IMR-90 (cell line): ENCODE data around the gene PRKCB. TPM values are rescaled to one million over a fixed set of nuclear protein-coding genes. Genes with fewer than 3 reads are reported as not detected.

Experiments
- ATAC-seq: fragments of 200-7000 bp; cut with Tn5 transposase; 2 replicates; pipeline ENCODE4 v1.9.1; 2020; ENCODE audit warnings: low read depth, mild to moderate bottlenecking, moderate library complexity
- BruUV-seq: library from RNA; stranded (reverse); fragments of 400-500 nt; replicated peaks from 2 replicates; lab custom pipeline; 2021; lab: Mats Ljungman, UMichigan
- CTCF ChIA-PET: fragments of 300-600 bp; formaldehyde crosslinking; extraction: SDS; loops from one replicate; lab custom pipeline; 2021; ENCODE audit warnings: antibody characterized with exemption; lab: Yijun Ruan, JAX
- POLR2A ChIA-PET: fragments of 300-600 bp; sonication (Branson Sonifier 250); formaldehyde crosslinking; loops from one replicate; lab custom pipeline; 2022; ENCODE audit warnings: antibody characterized with exemption; ENCODE audit not compliant: unreplicated experiment; lab: Charles Lee
- DNase-seq: peaks from one replicate; pipeline ENCODE4 v3.0.0; 2013
- H2AFZ ChIP-seq: replicated peaks from 2 replicates; pipeline ENCODE3; 2013; ENCODE audit warnings: low read length, mild to moderate bottlenecking; ENCODE audit not compliant: poor library complexity
- H2AK5ac ChIP-seq: 2 replicates; pipeline ENCODE4 v1.6.1; 2013; ENCODE audit warnings: low read depth, low read length, inconsistent platforms
- H2AK9ac ChIP-seq: replicated peaks from 2 replicates; pipeline ENCODE3; 2013; ENCODE audit warnings: mild to moderate bottlenecking, low read depth, low read length, moderate library complexity; ENCODE audit not compliant: poor library complexity
- H2BK120ac ChIP-seq: 2 replicates; pipeline ENCODE4 v1.6.1; 2013; ENCODE audit warnings: low read depth, low read length, inconsistent platforms
- H2BK15ac ChIP-seq: 3 replicates; pipeline ENCODE4 v1.6.1; 2013; ENCODE audit warnings: low read depth, low read length, inconsistent platforms
- H2BK20ac ChIP-seq: 2 replicates; pipeline ENCODE4 v1.6.1; 2013; ENCODE audit warnings: low read depth, mild to moderate bottlenecking, inconsistent platforms, low read length, moderate library complexity
- H2BK5ac ChIP-seq: 2 replicates; pipeline ENCODE4 v1.6.1; 2013; ENCODE audit warnings: mild to moderate bottlenecking, low read depth, low read length, inconsistent platforms; ENCODE audit not compliant: poor library complexity, severe bottlenecking
- H3K14ac ChIP-seq: replicated peaks from 2 replicates; pipeline ENCODE4 v1.6.1; 2013; ENCODE audit warnings: low read depth, low read length, inconsistent platforms
- H3K18ac ChIP-seq: 2 replicates; pipeline ENCODE4 v1.6.1; 2013; ENCODE audit warnings: low read depth, low read length, control low read depth
- H3K23ac ChIP-seq: 2 replicates; pipeline ENCODE4 v1.6.1; 2013; ENCODE audit warnings: low read depth, low read length, inconsistent platforms
- H3K27ac ChIP-seq: 2 replicates; pipeline ENCODE4 v1.5.1; 2013; ENCODE audit warnings: mild to moderate bottlenecking, control low read depth, low read length; ENCODE audit not compliant: insufficient read depth
- H3K27me3 ChIP-seq: 2 replicates; pipeline ENCODE4 v1.6.1; 2013; ENCODE audit warnings: low read length; ENCODE audit not compliant: control insufficient read depth, insufficient read depth
- H3K36me3 ChIP-seq: 2 replicates; pipeline ENCODE4 v1.6.1; 2013; ENCODE audit warnings: low read length, mixed read lengths; ENCODE audit not compliant: control insufficient read depth, insufficient read depth
- H3K4ac ChIP-seq: 2 replicates; pipeline ENCODE4 v1.6.1; 2013; ENCODE audit warnings: low read depth, low read length, inconsistent platforms
- H3K4me1 ChIP-seq: 2 replicates; pipeline ENCODE4 v1.6.1; 2013; ENCODE audit warnings: low read length, mixed read lengths; ENCODE audit not compliant: control insufficient read depth, insufficient read depth
- H3K4me2 ChIP-seq: 2 replicates; pipeline ENCODE4 v1.6.1; 2013; ENCODE audit warnings: low read depth, mild to moderate bottlenecking, control low read depth, low read length, moderate library complexity
- H3K4me3 ChIP-seq: 2 replicates; pipeline ENCODE4 v1.5.1; 2013; ENCODE audit warnings: low read depth, mild to moderate bottlenecking, control low read depth, low read length, moderate library complexity; ENCODE audit not compliant: insufficient read depth
- H3K56ac ChIP-seq: 2 replicates; pipeline ENCODE4 v1.6.1; 2013; ENCODE audit warnings: low read length, inconsistent platforms; ENCODE audit not compliant: insufficient read depth; ENCODE audit errors: extremely low read depth
- H3K79me1 ChIP-seq, 2 experiments: 2 replicates each; pipeline ENCODE4 v1.6.1; 2013; ENCODE audit warnings: low read length in 2 of 2, inconsistent platforms in 1 of 2, low read depth in 1 of 2
- H3K9ac ChIP-seq: 2 replicates; pipeline ENCODE4 v1.6.1; 2013; ENCODE audit warnings: low read depth, low read length, control low read depth
- H3K9me1 ChIP-seq: 2 replicates; pipeline ENCODE4 v1.6.1; 2013; ENCODE audit warnings: low read length, inconsistent platforms; ENCODE audit not compliant: insufficient read depth
- H3K9me3 ChIP-seq: 2 replicates; pipeline ENCODE4 v1.6.1; 2013; ENCODE audit warnings: low read length; ENCODE audit not compliant: control insufficient read depth, insufficient read depth
- H4K20me1 ChIP-seq: 2 replicates; pipeline ENCODE4 v1.6.1; 2013; ENCODE audit warnings: low read length, inconsistent platforms; ENCODE audit not compliant: insufficient read depth
- H4K5ac ChIP-seq: 2 replicates; pipeline ENCODE4 v1.6.1; 2013; ENCODE audit warnings: mild to moderate bottlenecking, low read depth, low read length, control low read depth
- H4K8ac ChIP-seq, 2 experiments: 2 replicates each; pipeline ENCODE4 v1.6.1; 2013; ENCODE audit warnings: low read depth in 2 of 2, low read length in 2 of 2, control low read depth in 1 of 2, inconsistent platforms in 1 of 2
- H4K91ac ChIP-seq: 2 replicates; pipeline ENCODE4 v1.6.1; 2013; ENCODE audit warnings: low read depth, low read length, inconsistent platforms; ENCODE audit not compliant: insufficient read depth
- CEBPB ChIP-seq: IDR thresholded peaks from 2 replicates; pipeline ENCODE4 v1.6.1; 2012; ENCODE audit warnings: low read depth, low read length, improper control_type of control experiment
- CTCF ChIP-seq: conservative IDR thresholded peaks from 2 replicates; pipeline ENCODE4 v1.5.1; 2012; ENCODE audit warnings: mild to moderate bottlenecking, low read depth, low read length, improper control_type of control experiment
- ELK1 ChIP-seq: fragments of 150-350 bp; IDR thresholded peaks from 2 replicates; pipeline ENCODE4 v1.6.1; 2016; ENCODE audit warnings: low read depth, mild to moderate bottlenecking, low read length, moderate library complexity, borderline replicate concordance
- MXI1 ChIP-seq: IDR thresholded peaks from 2 replicates; pipeline ENCODE4 v1.6.1; 2012; ENCODE audit warnings: low read depth, mild to moderate bottlenecking, low read length, moderate library complexity, borderline replicate concordance
- RFX5 ChIP-seq: IDR thresholded peaks from 2 replicates; pipeline ENCODE4 v1.8.0; 2012; ENCODE audit warnings: low read depth, mild to moderate bottlenecking, low read length, moderate library complexity
- USF2 ChIP-seq: fragments of 150-350 bp; IDR thresholded peaks from 2 replicates; pipeline ENCODE4 v1.6.1; 2017; ENCODE audit warnings: mild to moderate bottlenecking, antibody characterized with exemption, low read length, low read depth
- WGBS, 2 experiments: methylation state at CpG; one replicate each; pipeline versions ENCODE4 v1.1.5 to v1.1.7; 2013; ENCODE audit warnings: missing lambda C conversion rate in 2 of 2; ENCODE audit not compliant: insufficient read length in 1 of 2; ENCODE audit errors: extremely low coverage in 2 of 2; 5-methylcytosine and 5-hydroxymethylcytosine counted together
- dilution Hi-C: fragments of 300-500 bp; cut with HindIII; formaldehyde crosslinking; loops from one replicate; pipeline ENCODE4 v1.14.3; 2018; ENCODE audit warnings: low sequenced_read_pairs; ENCODE audit not compliant: unreplicated experiment
- in situ Hi-C: fragments of 300-500 bp; cut with MboI; formaldehyde crosslinking; loops from 3 replicates; pipeline ENCODE4 v1.14.3; 2019; ENCODE audit warnings: low sequenced_read_pairs, inconsistent platforms, mixed read lengths
- intact Hi-C: fragments of 100-400 bp; cut with micrococcal nuclease; formaldehyde crosslinking; loops from 2 replicates; pipeline ENCODE4 v1.10.0; 2022
- polyA plus RNA-seq, 3 experiments: library from polyadenylated mRNA; depleted of rRNA; stranded (reverse); fragments of >200 nt; gene quantifications; 2 replicates each; pipeline ENCODE4 v1.2.3, GENCODE V29; 2012; ENCODE audit warnings: low replicate concordance in 1 of 3
- total RNA-seq: library from RNA; depleted of rRNA; stranded (reverse); fragments of >200 nt; gene quantifications from 2 replicates; pipeline ENCODE4 v1.2.3, GENCODE V29; 2012

The PRKCB gene
- total and polyA plus RNA-seq, 2 of the 4 experiments (the other 2 are of a cell fraction), result under 0.01 TPM; not detected in 1

- Histone ChIP-seq H3K9ac (no peak overlapping the region), H3K27me3 (no peaks in the 10 kb centered on the region), H3K27ac (no peak overlapping the region), H4K91ac (no peak overlapping the region), H4K20me1 (no peaks in the 10 kb centered on the region), H2BK5ac (no peak overlapping the region), H4K8ac (no peak overlapping the region), H2AK5ac (no peak overlapping the region), H3K18ac (no peak overlapping the region), H3K4ac (no peak overlapping the region), H3K79me1 (no peaks in the 10 kb centered on the region), H2AK9ac (no peak overlapping the region), H3K56ac (no peak overlapping the region), H2BK20ac (no peak overlapping the region), H3K23ac (no peak overlapping the region), H2BK15ac (no peak overlapping the region), H3K4me1 (no peaks in the 10 kb centered on the region), H4K5ac (no peak overlapping the region), H2BK120ac (no peak overlapping the region), H3K9me3 (no peaks in the 10 kb centered on the region), H3K4me2 (no peak overlapping the region), H3K9me1 (no peaks in the 10 kb centered on the region), H2AFZ (no peak overlapping the region), H3K14ac (no peak overlapping the region), H3K36me3 (no peaks in the 10 kb centered on the region), H3K4me3 (no peak overlapping the region)
- POLR2A ChIA-PET, result interaction anchor here (0.5 kb wide), 1 partner anchor 8 kb away, joined by 3 read pairs; no protein-coding TSS in a partner anchor
- CTCF ChIA-PET, result no interaction called here
- WGBS, 2 experiments, result no CpG with 5 or more reads among the region's 4 CpGs
- in situ Hi-C loops, result no loop called here
- BruUV-seq, result no TSS peak
- ATAC-seq (no peak), DNase-seq (no peak)
- no peak for TF ChIP-seq CTCF
- no peak for TF ChIP-seq RFX5
- no peak for TF ChIP-seq ELK1
- no peak for TF ChIP-seq MXI1
- TF ChIP-seq USF2, result no peak
- TF ChIP-seq CEBPB, result no peak
- intact Hi-C loops, result no loop called here
- dilution Hi-C loops, result no loop called here
These were observed 145.9 kb downstream of the PRKCB start for GRCh38 chr16:23981429-23982399.
